Motor neuron (in vitro differentiated cells): ENCODE measurements around the gene DMRT1. TPM values are rescaled to one million over a fixed set of nuclear protein-coding genes. Genes with fewer than 3 reads are reported as not detected.

Experiments used
- total RNA-seq, 8 experiments: library from RNA; unstranded; fragments of 300-600 nt; gene quantifications; 2 replicates each; pipeline versions ENCODE4 v1.2.3 to v1.2.4, GENCODE V29; 2022

Gene DMRT1
- total RNA-seq, 8 experiments from 2014 or later: 0.05 to 0.45 (median 0.08) TPM; not detected in 5

Other genes with a start within 250 kb of the DMRT1 start
- 1 to 10 TPM in 2 of 8 experiments, under 1 TPM in 4, not detected in 2; 0.10 to 2.4 (median 0.80) TPM for gene DMRT3, start 135.0 kb downstream of the DMRT1 start, total RNA-seq
- gene DMRT2, start 208.7 kb downstream of the DMRT1 start, total RNA-seq: 10 to 100 TPM in 1 of 8 experiments, 1 to 10 TPM in 1, under 1 TPM in 6; 0.05 to 57.3 (median 0.60) TPM